NCI-H2081 treated with DMSO at 0.1 percent for 48 hours (cell line): ENCODE measurements around the gene MMP25.

Source experiments
- DNase-seq: peaks from one replicate; lab custom pipeline; 2025; lab: John Stamatoyannopoulos, UW

The MMP25 gene

DNA sequence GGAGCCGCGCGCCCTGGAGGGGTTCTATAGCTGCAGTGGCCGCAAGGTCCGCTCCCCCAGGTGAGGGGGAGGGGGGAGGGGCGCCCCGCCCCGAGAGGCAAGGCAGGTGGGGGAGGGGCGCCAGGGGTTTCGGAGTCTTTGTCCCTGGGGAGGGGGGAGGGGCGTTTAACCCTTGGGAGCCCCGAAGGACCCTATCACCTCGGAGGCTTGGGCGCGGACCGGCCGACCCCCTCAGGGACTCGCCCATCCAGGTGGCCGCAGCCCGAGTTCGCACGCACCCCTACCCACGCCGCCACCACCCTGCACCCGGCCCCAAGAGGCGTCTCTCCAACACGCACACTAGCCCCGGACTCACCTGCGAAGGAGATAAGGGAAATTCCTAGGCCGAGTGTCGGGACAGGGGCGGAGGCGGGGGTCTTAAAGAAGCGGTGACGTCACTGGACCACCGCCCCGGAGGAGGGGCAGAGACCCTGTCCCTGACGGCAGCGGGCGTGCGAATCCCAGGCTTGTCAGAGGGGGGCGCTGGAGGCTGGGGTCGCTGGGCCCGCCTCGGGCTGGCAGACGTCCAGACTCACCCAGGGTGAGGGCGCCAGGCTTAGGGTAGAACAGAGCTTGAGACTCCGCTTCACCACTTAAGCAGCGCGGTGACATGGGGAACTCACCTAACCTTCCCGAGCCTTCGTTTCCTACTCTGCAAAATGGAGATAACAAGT, 28.4 kb upstream of the MMP25 start, which contains the start of gene CLDN6:
CLDN6 (minus strand) TSS at position 390 of the 713 bp plus-strand sequence. CDS start 2,162 bp downstream, outside the sequence.
- DNase-seq = no peak

DNA sequence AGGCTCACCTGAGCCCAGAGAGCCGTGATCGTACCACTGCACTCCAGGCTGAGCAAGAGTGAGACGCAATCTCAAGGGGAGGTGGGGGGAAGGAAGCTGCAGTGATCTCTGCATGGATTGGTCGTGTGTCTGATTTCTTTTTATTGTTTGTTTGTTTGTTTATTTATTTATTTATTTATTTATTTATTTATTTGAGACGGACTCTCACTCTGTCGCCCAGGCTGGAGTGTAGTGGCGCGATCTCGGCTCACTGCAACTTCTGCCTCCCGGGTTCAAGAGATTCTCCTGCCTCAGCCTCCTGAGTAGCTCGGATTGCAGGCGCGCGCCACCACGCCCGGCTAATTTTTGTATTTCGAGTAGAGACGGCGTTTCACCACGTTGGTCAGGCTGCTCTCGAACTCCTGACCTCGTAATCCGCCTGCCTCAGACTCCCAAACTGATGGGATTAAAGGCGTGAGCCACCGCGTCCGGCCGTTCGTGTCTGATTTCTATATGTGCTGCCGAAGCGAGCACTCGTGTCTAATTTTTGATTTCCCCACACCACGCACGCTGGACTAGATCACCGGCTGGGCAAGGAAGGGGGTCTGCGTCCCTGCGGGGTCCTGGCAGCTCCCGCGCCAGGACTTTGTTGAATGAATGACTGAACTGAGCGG, 26.6 kb upstream of the MMP25 start:
- DNase-seq = no peak

DNA sequence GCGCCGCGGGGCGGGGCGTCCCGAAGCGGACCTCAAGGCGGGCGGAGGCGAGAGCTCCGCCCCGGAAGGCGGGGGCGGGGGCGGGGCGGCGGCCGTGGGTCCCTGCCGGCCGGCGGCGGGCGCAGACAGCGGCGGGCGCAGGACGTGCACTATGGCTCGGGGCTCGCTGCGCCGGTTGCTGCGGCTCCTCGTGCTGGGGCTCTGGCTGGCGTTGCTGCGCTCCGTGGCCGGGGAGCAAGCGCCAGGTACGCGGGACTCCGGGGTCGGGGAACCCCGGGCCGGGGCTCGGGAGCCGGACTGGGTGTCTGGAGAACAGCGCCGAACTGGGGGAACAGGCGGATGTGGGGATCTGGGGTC, 26.1 kb upstream of the MMP25 start, which contains the start of gene TNFRSF12A:
TNFRSF12A (plus strand) TSS at position 122 of the 357 bp plus-strand sequence; CDS start at position 152, 30 bp downstream.
- DNase-seq = no peak

- DNase-seq = no peak
These were observed 25.5 kb upstream of the MMP25 start for GRCh38 chr16:3020604-3021448.

- no peak for DNase-seq
These were observed 24.7 kb upstream of the MMP25 start for GRCh38 chr16:3021449-3022207.

- DNase-seq = no peak
These were observed 24.1 kb upstream of the MMP25 start for GRCh38 chr16:3022208-3022683.

- DNase-seq = no peak
These were observed 23.5 kb upstream of the MMP25 start for GRCh38 chr16:3022684-3023414.

DNA sequence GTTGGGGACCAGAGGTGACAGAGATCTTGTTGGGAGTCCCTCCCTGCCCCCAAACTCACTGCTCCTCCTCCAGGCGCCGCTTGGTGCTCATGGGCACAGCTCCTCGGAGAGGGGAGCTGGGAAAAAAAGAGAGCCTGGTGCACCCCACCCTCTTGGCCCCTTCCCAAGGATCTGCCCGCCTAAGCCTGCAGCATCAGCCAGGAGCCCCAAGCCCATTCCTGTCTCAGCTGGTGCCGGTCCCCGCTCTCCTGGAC, 23.0 kb upstream of the MMP25 start:
- no peak for DNase-seq

GRCh38 chr16:3023669-3024478, 22.5 kb upstream of the MMP25 start, which contains the start of the genes HCFC1R1 and THOC6:
HCFC1R1 (minus strand) TSS chr16:3023942; CDS start chr16:3023941, 1 bp downstream.
THOC6 (plus strand) TSS chr16:3024035; CDS start chr16:3024327, 292 bp downstream.
- DNase-seq = peak; percentile 82

DNA sequence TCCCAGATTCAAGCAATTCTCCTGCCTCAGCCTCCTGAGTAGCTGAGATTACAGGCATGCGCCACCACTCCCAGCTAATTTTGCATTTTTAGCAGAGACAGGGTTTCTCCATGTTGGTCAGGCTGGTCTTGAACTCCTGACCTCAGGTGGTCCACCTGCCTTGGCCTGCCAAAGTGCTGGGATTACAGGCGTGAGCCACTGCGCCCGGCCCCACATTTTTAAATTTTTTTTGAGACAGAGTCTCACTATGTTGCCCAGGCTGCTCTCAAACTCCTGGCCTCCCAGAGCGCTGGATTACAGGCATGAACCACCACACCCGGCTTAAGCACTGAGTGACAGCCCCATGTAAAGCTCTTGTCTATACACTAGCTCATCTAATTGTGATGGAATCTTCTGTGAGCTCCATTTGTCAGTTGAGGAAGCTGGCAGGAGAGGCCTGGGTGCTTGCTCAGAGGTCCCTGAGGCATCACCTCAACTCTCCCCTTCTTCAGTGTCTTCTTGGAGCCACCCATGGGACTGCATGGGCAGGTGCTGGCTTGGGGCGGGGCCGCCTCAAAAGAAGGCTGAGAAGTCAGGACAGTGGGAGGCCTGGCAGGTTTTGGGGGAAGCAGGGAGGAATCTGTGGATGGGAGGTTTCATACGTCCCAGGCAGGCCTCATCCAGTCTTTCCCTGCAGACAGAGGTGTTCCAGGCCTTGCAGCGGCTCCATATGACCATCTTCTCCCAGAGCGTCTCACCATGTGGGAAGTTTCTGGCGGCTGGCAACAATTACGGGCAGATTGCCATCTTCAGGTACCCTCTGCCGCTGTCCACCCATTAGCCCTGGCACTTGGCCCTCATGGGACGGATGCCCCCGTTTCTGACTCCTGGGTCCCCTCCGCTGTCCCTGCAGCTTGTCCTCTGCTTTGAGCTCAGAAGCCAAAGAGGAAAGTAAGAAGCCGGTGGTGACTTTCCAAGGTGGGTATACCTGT, 21.0 kb upstream of the MMP25 start:
- no peak for DNase-seq

- DNase-seq = no peak
These were observed 20.4 kb upstream of the MMP25 start for GRCh38 chr16:3026003-3026378.

DNA sequence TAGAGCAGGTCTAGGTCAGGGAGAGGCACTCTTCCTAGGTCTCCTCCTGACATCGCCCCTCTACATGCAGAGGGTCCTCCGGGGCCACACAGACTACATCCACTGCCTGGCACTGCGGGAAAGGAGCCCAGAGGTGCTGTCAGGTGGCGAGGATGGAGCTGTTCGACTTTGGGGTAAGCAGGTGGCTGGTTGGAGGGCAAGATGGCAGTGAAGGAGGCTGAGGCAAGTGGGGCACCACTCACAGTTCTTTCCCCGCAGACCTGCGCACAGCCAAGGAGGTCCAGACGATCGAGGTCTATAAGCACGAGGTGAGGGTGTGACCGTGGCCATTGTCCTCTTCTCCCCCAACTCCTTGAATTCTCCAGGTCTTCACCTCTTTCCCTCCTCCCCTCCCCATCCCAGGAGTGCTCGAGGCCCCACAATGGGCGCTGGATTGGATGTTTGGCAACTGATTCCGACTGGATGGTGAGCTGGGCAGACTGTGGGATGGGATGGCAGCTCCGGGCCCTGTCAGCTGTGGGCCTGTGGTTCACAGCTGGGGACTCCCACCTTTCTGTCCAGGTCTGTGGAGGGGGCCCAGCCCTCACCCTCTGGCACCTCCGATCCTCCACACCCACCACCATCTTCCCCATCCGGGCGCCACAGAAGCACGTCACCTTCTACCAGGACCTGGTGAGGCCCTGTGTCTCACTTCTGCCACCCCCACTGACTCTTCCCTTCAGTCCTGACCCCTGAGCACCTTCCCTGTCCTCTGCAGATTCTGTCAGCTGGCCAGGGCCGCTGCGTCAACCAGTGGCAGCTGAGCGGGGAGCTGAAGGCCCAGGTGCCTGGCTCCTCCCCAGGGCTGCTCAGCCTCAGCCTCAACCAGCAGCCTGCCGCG, 19.5 kb upstream of the MMP25 start:
- no peak for DNase-seq

GRCh38 chr16:3027489-3027795, 18.9 kb upstream of the MMP25 start:
- no peak for DNase-seq

DNA sequence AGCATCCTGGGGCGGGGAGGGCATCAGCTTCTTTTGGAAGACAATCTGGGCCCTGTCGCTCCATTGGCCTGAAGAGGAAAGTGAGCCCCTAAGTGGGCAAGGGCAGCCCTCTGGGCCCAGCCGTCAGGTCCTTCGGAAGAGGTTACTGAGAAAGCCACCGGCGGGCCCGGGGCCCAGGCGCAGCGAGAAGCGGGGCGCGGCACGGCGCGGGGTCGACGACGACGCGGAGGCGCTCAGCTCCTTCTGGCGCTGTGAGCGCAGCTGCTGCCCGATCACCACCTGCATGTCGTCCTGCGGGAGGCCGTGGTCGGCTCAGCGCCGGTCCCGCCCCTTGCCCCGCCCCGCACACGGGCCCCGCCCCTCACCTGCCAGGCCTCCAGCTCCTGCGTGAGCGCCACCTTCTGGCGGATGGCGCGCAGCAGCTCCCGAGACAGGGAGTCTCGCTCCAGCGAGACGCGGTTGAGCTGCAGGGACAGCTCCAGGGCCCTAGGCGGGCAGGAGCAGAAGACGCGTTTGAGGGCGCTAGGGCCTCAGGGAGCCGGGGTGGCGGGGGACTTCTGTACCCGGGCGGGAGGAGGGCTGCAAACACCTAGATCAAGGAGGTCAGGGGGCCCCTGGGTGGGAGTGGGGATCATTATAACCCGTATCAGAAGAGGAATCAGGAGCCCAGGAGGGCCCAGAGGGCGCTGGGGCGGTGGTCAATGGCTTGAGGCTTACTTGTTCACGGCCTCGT, 18.2 kb upstream of the MMP25 start:
- peak; percentile 29 for DNase-seq

DNA sequence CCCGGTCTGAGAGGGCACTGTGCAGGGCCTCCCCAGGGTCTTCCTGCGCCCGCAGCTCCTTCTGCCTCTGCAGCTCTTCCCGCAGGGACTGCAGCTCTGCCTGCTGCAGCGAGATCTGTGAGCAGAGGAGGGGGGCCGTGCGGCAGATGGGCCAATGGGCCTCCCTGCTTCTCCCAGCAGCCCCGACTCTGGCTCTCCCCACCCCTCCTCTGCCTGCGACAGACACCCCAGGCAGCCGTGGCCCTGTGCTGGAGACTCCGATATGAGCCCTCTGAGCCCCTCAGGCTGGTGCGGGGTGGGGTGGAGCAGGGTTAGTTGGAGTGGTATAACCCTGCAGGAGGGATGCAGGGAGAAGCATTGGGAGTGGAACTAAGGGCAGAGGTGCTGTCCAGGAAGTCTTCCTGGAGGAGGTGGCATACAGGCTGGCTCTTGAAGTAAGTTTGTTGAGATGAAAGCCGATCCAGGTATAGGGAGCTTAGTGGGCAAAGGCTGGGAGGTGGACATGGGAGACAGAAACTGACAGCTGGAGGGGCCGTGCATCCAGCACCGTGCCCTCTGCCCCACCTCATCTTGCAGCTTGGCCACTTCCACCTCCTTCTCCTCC, 17.5 kb upstream of the MMP25 start:
- DNase-seq = no peak

GRCh38 chr16:3029491-3030221, 16.7 kb upstream of the MMP25 start:
- DNase-seq = no peak
